SU-DHL-6 (cell line): ENCODE results near the gene RNU6-1.

Experiments
- CTCF ChIP-seq: fragments of 200-600 bp; sonication (generic); IDR thresholded peaks from one replicate; pipeline ENCODE4 v1.5.1; 2017; ENCODE audit warnings: antibody characterized with exemption, mild to moderate bottlenecking, low read length, moderate library complexity; ENCODE audit not compliant: insufficient read depth, poor library complexity, severe bottlenecking
- EZH2phosphoT487 ChIP-seq: fragments of 200-600 bp; sonication (generic), shearing (Covaris generic); conservative IDR thresholded peaks from 2 replicates; pipeline ENCODE4 v1.6.1; 2018; ENCODE audit warnings: mild to moderate bottlenecking, antibody characterized with exemption, low read length, moderate library complexity, mixed read lengths

GRCh38 chr15:67833710-67834511 is 5.9 kb downstream of the RNU6-1 start:
- TF ChIP-seq CTCF (peak; percentile 52), EZH2phosphoT487 (0 out of 2 replicates have a peak, but pooled peaks have one; percentile 15)
